ENCODE measurements around the gene MGMT.

- no peak for TF ChIP-seq TCF7L2 (IDR thresholded peaks at IDR 0.05; ENCODE audit: borderline replicate concordance, extremely low read depth, insufficient read depth, insufficient read length)
- no peak for TF ChIP-seq MAX (IDR thresholded peaks at IDR 0.05)
- TF ChIP-seq POLR2A (IDR thresholded peaks at IDR 0.05; ENCODE audit: borderline replicate concordance, extremely low read depth, insufficient read depth, insufficient read length) = no peak
- no peak for TF ChIP-seq CTCF (IDR thresholded peaks at IDR 0.05 in 2 of 3, conservative IDR thresholded peaks at IDR 0.05 in 1 of 3; ENCODE audit: borderline replicate concordance in 1 of 3, insufficient read depth in 1 of 3, low read depth in 2 of 3, low read length in 2 of 3)
- TF ChIP-seq POLR2AphosphoS5 (IDR thresholded peaks at IDR 0.05; ENCODE audit: low read depth, low read length) = no peak
- no peak for TF ChIP-seq ZBTB33 (IDR thresholded peaks at IDR 0.05; ENCODE audit: extremely low read depth, insufficient replicate concordance, low read length)
- no peak for TF ChIP-seq ATF3 (IDR thresholded peaks at IDR 0.05)
- no peak for TF ChIP-seq RAD21 (IDR thresholded peaks at IDR 0.05; ENCODE audit: low read depth)
These were observed 313.2 kb downstream of the MGMT start for GRCh38 chr10:129780198-129780597.
